ENCODE measurements around the gene DPP10. TPM values are rescaled to one million over a fixed set of nuclear protein-coding genes. Genes with fewer than 3 reads are reported as not detected.

DPP10 gene
- total and polyA plus RNA-seq, 4 donors, result 0.04 to 4.1 (median 0.48) TPM

- DNase-seq (ENCODE audit: low spot score), result no peak
- 63% methylated on average over 6 of the region's 6 CpGs for WGBS
- H3K9me3 ChIP-seq (ENCODE audit: control insufficient read depth in 4 of 4, low read length in 3 of 4), result no peaks in the 10 kb centered on the region
- H3K36me3 ChIP-seq (ENCODE audit: control insufficient read depth in 4 of 4, insufficient read depth in 3 of 4, low read depth in 1 of 4, low read length in 3 of 4), result no peaks in the 10 kb centered on the region
- H3K4me1 ChIP-seq (ENCODE audit: control insufficient read depth in 4 of 4, insufficient read depth in 4 of 4, low read length in 3 of 4), result no peaks in the 10 kb centered on the region
- TF ChIP-seq ZBTB33 (IDR thresholded peaks at IDR 0.05), result no peak
- no peak for TF ChIP-seq ATF3 (IDR thresholded peaks at IDR 0.05)
- no peak for TF ChIP-seq EGR1 (IDR thresholded peaks at IDR 0.05; ENCODE audit: low read depth in 2 of 2)
- TF ChIP-seq, protein P1, sequence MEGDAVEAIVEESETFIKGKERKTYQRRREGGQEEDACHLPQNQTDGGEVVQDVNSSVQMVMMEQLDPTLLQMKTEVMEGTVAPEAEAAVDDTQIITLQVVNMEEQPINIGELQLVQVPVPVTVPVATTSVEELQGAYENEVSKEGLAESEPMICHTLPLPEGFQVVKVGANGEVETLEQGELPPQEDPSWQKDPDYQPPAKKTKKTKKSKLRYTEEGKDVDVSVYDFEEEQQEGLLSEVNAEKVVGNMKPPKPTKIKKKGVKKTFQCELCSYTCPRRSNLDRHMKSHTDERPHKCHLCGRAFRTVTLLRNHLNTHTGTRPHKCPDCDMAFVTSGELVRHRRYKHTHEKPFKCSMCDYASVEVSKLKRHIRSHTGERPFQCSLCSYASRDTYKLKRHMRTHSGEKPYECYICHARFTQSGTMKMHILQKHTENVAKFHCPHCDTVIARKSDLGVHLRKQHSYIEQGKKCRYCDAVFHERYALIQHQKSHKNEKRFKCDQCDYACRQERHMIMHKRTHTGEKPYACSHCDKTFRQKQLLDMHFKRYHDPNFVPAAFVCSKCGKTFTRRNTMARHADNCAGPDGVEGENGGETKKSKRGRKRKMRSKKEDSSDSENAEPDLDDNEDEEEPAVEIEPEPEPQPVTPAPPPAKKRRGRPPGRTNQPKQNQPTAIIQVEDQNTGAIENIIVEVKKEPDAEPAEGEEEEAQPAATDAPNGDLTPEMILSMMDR (IDR thresholded peaks at IDR 0.05; ENCODE audit: low read depth, low read length, missing input control), result no peak
- no peak for TF ChIP-seq RAD21 (IDR thresholded peaks at IDR 0.05)
- no peak for TF ChIP-seq NR2F2 (IDR thresholded peaks at IDR 0.05)
- TF ChIP-seq FOXA1 (IDR thresholded peaks at IDR 0.05), result no peak
- no peak for TF ChIP-seq JUND (IDR thresholded peaks at IDR 0.05)
- TF ChIP-seq HNF4A (conservative IDR thresholded peaks at IDR 0.05), result no peak
- no peak for TF ChIP-seq FOXA2 (IDR thresholded peaks at IDR 0.05)
- TF ChIP-seq RXRA (IDR thresholded peaks at IDR 0.05), result no peak
- H3K27me3 ChIP-seq (ENCODE audit: control insufficient read depth in 4 of 4, insufficient read depth in 4 of 4, low read length in 3 of 4), result no peaks in the 10 kb centered on the region
- no peak overlapping the region for H3K27ac ChIP-seq (ENCODE audit: low read depth in 1 of 2, low read length in 2 of 2)
- no peak overlapping the region for H3K4me3 ChIP-seq (ENCODE audit: low read depth in 1 of 3, low read length in 3 of 3)
- no peak overlapping the region for H3K9ac ChIP-seq (ENCODE audit: low read depth in 1 of 2, low read length in 2 of 2)
These were observed 188.7 kb downstream of the DPP10 start for GRCh38 chr2:114631146-114631545.

GRCh38 chr2:114642166-114642770 is 199.8 kb downstream of the DPP10 start:
- TF ChIP-seq HNF4A (conservative IDR thresholded peaks at IDR 0.05), result no peak
- TF ChIP-seq MAX (IDR thresholded peaks at IDR 0.05), result no peak
- TF ChIP-seq, protein P2, sequence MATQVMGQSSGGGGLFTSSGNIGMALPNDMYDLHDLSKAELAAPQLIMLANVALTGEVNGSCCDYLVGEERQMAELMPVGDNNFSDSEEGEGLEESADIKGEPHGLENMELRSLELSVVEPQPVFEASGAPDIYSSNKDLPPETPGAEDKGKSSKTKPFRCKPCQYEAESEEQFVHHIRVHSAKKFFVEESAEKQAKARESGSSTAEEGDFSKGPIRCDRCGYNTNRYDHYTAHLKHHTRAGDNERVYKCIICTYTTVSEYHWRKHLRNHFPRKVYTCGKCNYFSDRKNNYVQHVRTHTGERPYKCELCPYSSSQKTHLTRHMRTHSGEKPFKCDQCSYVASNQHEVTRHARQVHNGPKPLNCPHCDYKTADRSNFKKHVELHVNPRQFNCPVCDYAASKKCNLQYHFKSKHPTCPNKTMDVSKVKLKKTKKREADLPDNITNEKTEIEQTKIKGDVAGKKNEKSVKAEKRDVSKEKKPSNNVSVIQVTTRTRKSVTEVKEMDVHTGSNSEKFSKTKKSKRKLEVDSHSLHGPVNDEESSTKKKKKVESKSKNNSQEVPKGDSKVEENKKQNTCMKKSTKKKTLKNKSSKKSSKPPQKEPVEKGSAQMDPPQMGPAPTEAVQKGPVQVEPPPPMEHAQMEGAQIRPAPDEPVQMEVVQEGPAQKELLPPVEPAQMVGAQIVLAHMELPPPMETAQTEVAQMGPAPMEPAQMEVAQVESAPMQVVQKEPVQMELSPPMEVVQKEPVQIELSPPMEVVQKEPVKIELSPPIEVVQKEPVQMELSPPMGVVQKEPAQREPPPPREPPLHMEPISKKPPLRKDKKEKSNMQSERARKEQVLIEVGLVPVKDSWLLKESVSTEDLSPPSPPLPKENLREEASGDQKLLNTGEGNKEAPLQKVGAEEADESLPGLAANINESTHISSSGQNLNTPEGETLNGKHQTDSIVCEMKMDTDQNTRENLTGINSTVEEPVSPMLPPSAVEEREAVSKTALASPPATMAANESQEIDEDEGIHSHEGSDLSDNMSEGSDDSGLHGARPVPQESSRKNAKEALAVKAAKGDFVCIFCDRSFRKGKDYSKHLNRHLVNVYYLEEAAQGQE (IDR thresholded peaks at IDR 0.05), result no peak
- no peak for TF ChIP-seq HNF4G (IDR thresholded peaks at IDR 0.05)
- TF ChIP-seq FOXA1 (IDR thresholded peaks at IDR 0.05), result no peak
- no peak for TF ChIP-seq RXRA (IDR thresholded peaks at IDR 0.05)
- no peak for TF ChIP-seq ZBTB33 (IDR thresholded peaks at IDR 0.05)
- TF ChIP-seq YY1 (IDR thresholded peaks at IDR 0.05), result no peak
- TF ChIP-seq SP1 (IDR thresholded peaks at IDR 0.05), result no peak
- TF ChIP-seq FOXA2 (IDR thresholded peaks at IDR 0.05), result no peak
- whole genome bisulfite sequencing, result 70% methylated on average over 2 of the region's 2 CpGs

More at GRCh38 chr2:114642166-114642770, 199.8 kb downstream of the DPP10 start:
- Histone ChIP-seq H3K36me3 (ENCODE audit: control insufficient read depth in 4 of 4, insufficient read depth in 3 of 4, low read depth in 1 of 4, low read length in 3 of 4) (no peaks in the 10 kb centered on the region), H3K4me3 (ENCODE audit: low read depth in 1 of 3, low read length in 3 of 3) (no peak overlapping the region), H3K9ac (ENCODE audit: low read depth in 1 of 2, low read length in 2 of 2) (no peak overlapping the region), H3K9me3 (ENCODE audit: control insufficient read depth in 4 of 4, low read length in 3 of 4) (peaks cover 0 to 10% (median 2%) of the 10 kb centered on the region in 4 donors), H3K27ac (ENCODE audit: low read depth in 1 of 2, low read length in 2 of 2) (no peak overlapping the region), H3K4me1 (ENCODE audit: control insufficient read depth in 4 of 4, insufficient read depth in 4 of 4, low read length in 3 of 4) (no peaks in the 10 kb centered on the region), H3K27me3 (ENCODE audit: control insufficient read depth in 4 of 4, insufficient read depth in 4 of 4, low read length in 3 of 4) (peaks cover 0 to 3% (median 0%) of the 10 kb centered on the region in 4 donors)
- no peak for DNase-seq (ENCODE audit: low spot score)

All from liver (tissue), 9 donors.